Measurements from ENCODE around the gene USP5. TPM values are rescaled to one million over a fixed set of nuclear protein-coding genes. Genes with fewer than 3 reads are reported as not detected.

The USP5 gene
- polyA plus RNA-seq, 1 donor (not counting 4 experiments of a cell fraction or from before 2014, with no cell fraction given), result 58.3 TPM

DNA sequence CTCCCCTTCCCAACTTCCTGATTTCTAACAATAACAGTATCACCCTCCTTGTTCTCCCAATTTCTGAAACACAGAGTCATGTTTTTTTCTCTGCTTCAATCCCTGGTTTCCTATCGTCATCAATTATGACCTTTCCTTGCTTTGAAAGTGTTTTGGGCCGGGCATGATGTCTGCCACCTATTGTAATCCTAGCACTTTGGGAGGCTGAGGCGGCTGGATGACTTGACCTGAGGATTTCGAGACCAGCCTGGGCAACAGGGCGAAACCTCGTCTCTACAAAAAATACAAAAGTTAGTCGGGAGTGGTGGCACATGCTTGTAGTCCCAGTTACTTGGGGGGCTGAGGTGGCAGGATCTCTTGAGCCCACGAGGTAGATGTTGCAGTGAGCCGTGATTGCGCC, 42.9 kb upstream of the USP5 start:
- no peak overlapping the region for H2AFZ ChIP-seq (ENCODE audit: control insufficient read depth, low read length)
- H3K9me1 ChIP-seq (ENCODE audit: control insufficient read depth, extremely low read depth, insufficient read depth, low read length), result no peaks in the 10 kb centered on the region
- no peaks in the 10 kb centered on the region for H3K79me2 ChIP-seq (ENCODE audit: control insufficient read depth, insufficient read depth, low read length)
- dilution Hi-C loops (cut with MboI; ENCODE audit: extremely low pct_ligation_motif_present, low sequenced_read_pairs), result no loop called here
- no peak for TF ChIP-seq EZH2 (IDR thresholded peaks at IDR 0.05; ENCODE audit: low read length)
- TF ChIP-seq, protein P1, sequence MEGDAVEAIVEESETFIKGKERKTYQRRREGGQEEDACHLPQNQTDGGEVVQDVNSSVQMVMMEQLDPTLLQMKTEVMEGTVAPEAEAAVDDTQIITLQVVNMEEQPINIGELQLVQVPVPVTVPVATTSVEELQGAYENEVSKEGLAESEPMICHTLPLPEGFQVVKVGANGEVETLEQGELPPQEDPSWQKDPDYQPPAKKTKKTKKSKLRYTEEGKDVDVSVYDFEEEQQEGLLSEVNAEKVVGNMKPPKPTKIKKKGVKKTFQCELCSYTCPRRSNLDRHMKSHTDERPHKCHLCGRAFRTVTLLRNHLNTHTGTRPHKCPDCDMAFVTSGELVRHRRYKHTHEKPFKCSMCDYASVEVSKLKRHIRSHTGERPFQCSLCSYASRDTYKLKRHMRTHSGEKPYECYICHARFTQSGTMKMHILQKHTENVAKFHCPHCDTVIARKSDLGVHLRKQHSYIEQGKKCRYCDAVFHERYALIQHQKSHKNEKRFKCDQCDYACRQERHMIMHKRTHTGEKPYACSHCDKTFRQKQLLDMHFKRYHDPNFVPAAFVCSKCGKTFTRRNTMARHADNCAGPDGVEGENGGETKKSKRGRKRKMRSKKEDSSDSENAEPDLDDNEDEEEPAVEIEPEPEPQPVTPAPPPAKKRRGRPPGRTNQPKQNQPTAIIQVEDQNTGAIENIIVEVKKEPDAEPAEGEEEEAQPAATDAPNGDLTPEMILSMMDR (optimal IDR thresholded peaks at IDR 0.05 in 1 of 3, IDR thresholded peaks at IDR 0.05 in 1 of 3, conservative IDR thresholded peaks at IDR 0.05 in 1 of 3; ENCODE audit: extremely low read depth in 1 of 3, insufficient read depth in 2 of 3, low read length in 3 of 3), result no peak
- H3K36me3 ChIP-seq (ENCODE audit: control insufficient read depth in 2 of 2, extremely low read depth in 1 of 2, insufficient read depth in 2 of 2, low read length in 2 of 2), result no peaks in the 10 kb centered on the region
- FAIRE-seq (no peak), DNase-seq (ENCODE audit: low read depth, low spot score) (no peak)
- H3K27me3 ChIP-seq (ENCODE audit: control insufficient read depth, extremely low read depth, insufficient read depth, low read length), result peaks cover 10% of the 10 kb centered on the region
- no peaks in the 10 kb centered on the region for H4K20me1 ChIP-seq (ENCODE audit: control insufficient read depth, extremely low read depth, insufficient read depth, low read length)
- no peaks in the 10 kb centered on the region for H3K4me1 ChIP-seq (ENCODE audit: control insufficient read depth, extremely low read depth, insufficient read depth, low read length)
- H3K9ac ChIP-seq (ENCODE audit: control insufficient read depth, extremely low read depth, insufficient read depth, low read length), result no peak overlapping the region
- H3K9me3 ChIP-seq (ENCODE audit: control insufficient read depth, low read depth, low read length), result no peaks in the 10 kb centered on the region
- no peak overlapping the region for H3K4me3 ChIP-seq (ENCODE audit: control insufficient read depth in 2 of 3, extremely low read depth in 1 of 3, insufficient read depth in 2 of 3, low read depth in 1 of 3, low read length in 3 of 3)
- no peak overlapping the region for H3K27ac ChIP-seq (ENCODE audit: control insufficient read depth, insufficient read depth, low read length)
- no peak overlapping the region for H3K4me2 ChIP-seq (ENCODE audit: control insufficient read depth, extremely low read depth, insufficient read depth, low read depth, low read length)

DNA sequence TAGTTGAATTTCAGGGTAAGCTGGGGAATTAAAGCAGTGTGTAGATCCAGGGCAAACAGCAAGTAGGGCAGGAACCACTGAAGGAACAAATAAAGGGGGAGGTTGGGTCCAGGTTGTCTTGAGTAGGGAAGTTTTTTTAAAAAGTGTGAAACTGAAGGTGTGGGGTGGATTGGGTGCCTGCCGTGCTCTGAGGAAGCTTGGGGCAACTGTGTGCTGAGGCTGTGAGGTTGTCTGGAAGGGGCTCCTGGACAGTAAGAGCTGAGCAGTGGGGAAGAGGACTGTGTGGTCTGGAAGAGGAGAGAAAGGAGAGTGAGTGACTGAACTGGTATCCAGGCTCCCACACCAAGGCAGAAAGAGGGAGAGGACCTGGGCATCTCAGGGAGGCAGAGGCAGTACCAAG, 41.2 kb upstream of the USP5 start:
- Histone ChIP-seq H3K4me2 (ENCODE audit: control insufficient read depth, extremely low read depth, insufficient read depth, low read depth, low read length) (no peak overlapping the region), H3K36me3 (ENCODE audit: control insufficient read depth in 2 of 2, extremely low read depth in 1 of 2, insufficient read depth in 2 of 2, low read length in 2 of 2) (no peaks in the 10 kb centered on the region), H4K20me1 (ENCODE audit: control insufficient read depth, extremely low read depth, insufficient read depth, low read length) (no peaks in the 10 kb centered on the region), H3K9me1 (ENCODE audit: control insufficient read depth, extremely low read depth, insufficient read depth, low read length) (no peaks in the 10 kb centered on the region), H3K4me1 (ENCODE audit: control insufficient read depth, extremely low read depth, insufficient read depth, low read length) (no peaks in the 10 kb centered on the region), H3K9me3 (ENCODE audit: control insufficient read depth, low read depth, low read length) (no peaks in the 10 kb centered on the region), H3K27me3 (ENCODE audit: control insufficient read depth, extremely low read depth, insufficient read depth, low read length) (peaks cover 21% of the 10 kb centered on the region), H3K27ac (ENCODE audit: control insufficient read depth, insufficient read depth, low read length) (no peak overlapping the region), H3K4me3 (ENCODE audit: control insufficient read depth in 2 of 3, extremely low read depth in 1 of 3, insufficient read depth in 2 of 3, low read depth in 1 of 3, low read length in 3 of 3) (no peak overlapping the region), H3K79me2 (ENCODE audit: control insufficient read depth, insufficient read depth, low read length) (no peaks in the 10 kb centered on the region), H2AFZ (ENCODE audit: control insufficient read depth, low read length) (no peak overlapping the region), H3K9ac (ENCODE audit: control insufficient read depth, extremely low read depth, insufficient read depth, low read length) (no peak overlapping the region)
- FAIRE-seq (no peak), DNase-seq (ENCODE audit: low read depth, low spot score) (no peak)
- TF ChIP-seq, protein P1 (optimal IDR thresholded peaks at IDR 0.05 in 1 of 3, IDR thresholded peaks at IDR 0.05 in 1 of 3, conservative IDR thresholded peaks at IDR 0.05 in 1 of 3; ENCODE audit: extremely low read depth in 1 of 3, insufficient read depth in 2 of 3, low read length in 3 of 3), result no peak
- no peak for TF ChIP-seq EZH2 (IDR thresholded peaks at IDR 0.05; ENCODE audit: low read length)
- dilution Hi-C loops (cut with MboI; ENCODE audit: extremely low pct_ligation_motif_present, low sequenced_read_pairs), result no loop called here
